ENCODE results near the gene NEK1.

DNA sequence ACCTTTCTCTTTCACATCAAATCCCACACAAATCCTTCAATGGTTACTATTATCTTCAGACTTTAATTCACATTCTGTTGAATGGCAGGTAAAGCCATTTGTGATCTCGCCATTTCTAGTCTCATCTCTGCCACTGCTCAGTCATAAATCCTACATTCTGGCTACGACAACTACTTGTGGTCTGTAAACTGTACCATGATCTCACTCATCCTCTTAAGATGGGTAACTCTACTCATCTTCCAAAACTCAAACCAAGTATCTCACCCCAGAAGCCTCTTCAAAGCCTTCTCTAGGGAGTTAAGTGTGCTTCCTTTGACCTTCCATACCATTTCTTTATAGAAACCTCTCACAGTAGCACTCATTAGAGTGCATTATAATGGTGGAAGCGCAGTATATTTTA is 101.8 kb downstream of the NEK1 start:
- TF ChIP-seq CTCF (conservative IDR thresholded peaks at IDR 0.05; ENCODE audit: low read length), result no peak
- TF ChIP-seq EZH2phosphoT487 (IDR thresholded peaks at IDR 0.05; ENCODE audit: borderline replicate concordance, low read depth, low read length), result no peak
